DMS153 treated with DMSO at 0.1 percent for 48 hours (cell line): ENCODE results near the gene NR1H3.
"Not testable (repeated sequence)": the region's sequence is repeated elsewhere in the genome, so short reads cannot be mapped to it uniquely, and the experiment has no call there.

ENCODE experiments used
- DNase-seq: peaks from one replicate; lab custom pipeline; 2025; ENCODE audit not compliant: unreplicated experiment; lab: John Stamatoyannopoulos, UW

The NR1H3 gene

GRCh38 chr11:47302853-47303252 lies 45.1 kb downstream of the NR1H3 start:
- no peak for DNase-seq

DNA sequence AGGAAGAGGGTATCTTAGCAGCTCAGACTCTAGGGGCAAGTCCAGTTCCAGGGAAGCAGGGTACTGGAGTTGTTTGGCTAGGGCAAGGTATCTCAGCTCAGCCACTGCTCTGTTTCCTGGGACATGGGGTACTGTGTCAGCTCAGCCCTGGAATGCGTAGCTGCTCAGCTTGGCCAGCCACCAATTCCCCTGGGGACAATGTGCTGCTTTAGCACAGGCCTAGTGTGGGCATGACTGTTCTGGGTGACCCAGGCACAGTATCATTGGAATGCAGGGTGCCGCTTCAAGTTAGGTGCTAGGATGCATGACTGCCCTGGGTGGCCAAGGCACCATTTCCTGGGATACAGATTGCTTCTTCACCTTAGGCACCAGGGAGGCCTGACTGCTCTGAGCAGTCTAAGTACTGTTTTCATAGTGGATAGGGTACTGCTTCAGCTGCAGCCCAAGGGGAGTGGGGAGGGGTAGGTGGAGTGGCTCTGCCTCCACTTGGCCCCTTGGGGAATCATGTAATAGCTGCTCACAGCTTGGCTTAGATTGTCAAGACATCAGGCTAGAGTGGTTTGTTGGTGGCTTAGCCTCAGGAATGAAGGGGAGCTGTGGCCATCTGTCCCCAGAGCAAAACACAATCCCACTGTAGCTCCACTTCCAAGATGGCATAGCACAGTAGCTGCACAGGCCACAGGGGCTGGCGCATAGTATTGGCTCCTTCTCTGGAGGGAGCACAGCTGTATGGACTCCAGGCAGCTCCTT lies 48.1 kb downstream of the NR1H3 start:
- DNase-seq: no peak

DNA sequence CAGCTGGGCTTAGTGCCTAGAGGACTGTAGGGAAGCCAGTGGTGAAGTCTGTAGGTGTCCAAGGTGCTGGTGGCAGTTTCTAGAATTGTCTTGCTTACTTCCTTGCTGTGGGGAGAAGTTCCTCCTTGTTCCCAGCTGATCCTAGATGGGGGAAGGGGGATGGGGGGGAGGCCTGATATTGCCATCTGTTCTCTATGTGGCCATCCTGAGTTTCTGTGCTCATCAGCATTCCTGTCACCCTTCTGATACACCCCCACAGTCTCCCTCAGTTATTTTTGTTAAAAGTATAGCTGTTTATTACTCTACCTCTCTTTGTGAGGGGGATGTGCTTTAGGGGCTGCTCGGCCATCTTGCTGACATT lies 48.7 kb downstream of the NR1H3 start:
- DNase-seq: no peak

GRCh38 chr11:47308050-47308823 lies 50.4 kb downstream of the NR1H3 start:
- DNase-seq: no peak

DNA sequence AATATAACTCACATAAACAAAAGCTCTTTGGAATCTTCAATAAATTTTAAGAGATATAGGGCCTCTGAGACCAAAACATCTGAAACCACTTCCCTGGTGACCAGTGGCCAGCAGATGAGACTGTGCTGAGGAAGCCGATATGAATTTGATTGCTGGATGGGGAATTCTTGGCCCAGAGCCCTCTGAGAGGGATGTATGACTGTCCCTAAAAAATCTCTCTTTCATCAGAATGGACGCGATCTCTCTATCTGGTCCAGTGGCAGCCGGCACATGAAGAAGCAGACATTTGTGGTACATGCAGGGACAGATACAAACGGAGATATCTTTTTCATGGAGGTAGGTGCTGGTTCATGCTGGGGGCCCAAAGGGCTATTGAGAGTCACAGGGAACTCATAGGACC lies 57.2 kb downstream of the NR1H3 start:
- no peak for DNase-seq

GRCh38 chr11:47316501-47316900 lies 58.7 kb downstream of the NR1H3 start:
- DNase-seq: not testable (repeated sequence)

DNA sequence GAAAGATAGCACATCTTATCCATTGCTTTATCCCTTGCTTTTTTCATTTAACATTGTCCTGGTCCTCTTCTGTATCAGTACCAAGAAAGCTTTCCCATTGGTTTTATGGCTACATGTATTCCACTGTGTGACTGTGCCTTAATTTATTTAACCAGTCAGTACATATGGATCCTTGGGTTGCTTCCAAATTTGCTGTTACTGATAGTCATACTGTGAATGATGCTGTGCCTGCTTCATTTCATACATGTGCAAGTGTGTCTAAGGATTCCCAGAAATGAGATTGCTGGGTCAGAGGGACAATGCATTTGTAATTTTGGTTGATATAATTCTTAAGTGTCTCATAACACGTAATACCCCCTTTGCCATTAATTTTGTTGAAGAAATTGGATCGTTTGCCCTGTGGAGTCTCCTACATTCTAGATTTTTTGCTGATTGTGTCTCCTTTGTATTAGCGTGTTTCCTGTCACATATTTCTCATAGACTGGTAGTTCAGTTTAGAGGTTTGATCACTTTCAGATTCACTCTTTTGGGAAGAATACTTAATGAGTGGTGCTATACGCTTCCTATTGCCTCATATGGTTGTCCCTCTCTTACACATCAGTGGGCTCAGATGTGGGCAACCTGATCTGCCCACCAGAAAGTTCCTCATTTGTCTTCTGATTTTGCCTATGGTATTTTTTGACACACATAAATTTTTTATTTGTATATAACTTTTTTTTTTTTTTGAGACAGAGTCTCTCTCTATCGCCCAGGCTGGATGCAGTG lies 59.5 kb downstream of the NR1H3 start:
- DNase-seq: no peak

DNA sequence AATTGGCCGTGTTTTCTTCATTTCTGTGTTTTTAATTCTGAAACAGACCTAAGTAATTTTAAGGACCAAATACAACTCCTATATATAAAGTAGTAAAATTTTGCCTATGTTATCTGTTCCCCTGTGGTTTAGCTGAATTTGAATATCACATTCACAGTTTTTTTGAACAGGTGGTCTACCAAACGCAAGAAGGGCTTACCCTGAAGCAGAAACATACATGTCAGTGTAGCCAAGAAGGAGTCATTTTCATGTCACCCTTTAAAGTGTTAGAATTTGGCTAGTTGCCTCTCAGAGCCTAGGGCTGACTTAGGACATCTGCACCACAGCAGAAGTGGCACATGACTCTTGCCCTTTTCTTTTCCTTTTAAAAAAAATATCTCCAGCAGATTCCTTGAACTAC lies 60.4 kb downstream of the NR1H3 start:
- no peak for DNase-seq
